CD4-positive, alpha-beta T cell treated with Interferon alpha-2 for 1 hour (primary cell): ENCODE measurements around the gene ATP8B3.

Experiments
- DNase-seq, 2 donors: peaks; one replicate each; pipeline ENCODE4 v3.0.0-alpha.2; 2020 to 2022

Gene ATP8B3

DNA sequence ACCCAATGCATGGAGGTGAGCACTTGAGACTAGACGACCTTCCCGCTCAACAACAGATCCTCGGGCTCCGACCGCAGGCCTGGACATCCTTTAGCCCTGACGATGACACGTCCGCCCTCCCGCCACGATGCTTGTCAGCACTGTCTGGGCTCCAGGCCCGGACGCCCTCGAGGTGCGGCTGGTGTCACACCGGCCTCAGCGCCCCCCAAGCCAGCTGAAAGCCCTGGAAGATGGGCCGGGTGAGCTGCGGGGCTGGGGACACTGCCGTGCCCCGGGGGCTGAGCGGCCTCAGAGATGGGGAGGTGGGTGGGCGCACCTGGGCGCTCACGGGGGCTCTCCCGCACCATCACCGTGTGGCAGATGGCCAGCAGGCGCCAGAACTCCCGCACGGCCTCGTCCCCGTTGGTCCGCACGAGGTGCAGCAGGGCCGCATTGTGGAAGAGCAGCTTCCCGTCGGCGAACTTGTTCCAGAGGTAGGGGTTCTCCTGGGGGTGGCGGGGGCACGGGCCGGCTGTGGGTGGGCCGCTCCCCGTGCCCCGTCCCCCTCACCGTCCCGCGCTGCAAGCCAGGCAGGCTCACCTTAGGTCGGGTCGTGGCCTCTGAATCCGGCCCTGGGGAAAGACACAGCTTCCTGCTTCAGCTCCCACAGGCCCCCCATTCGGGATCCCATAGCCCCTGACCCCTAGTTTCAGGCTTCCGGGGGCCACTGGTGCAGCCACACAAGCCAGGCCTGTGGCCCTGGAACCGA, 15.5 kb downstream of the ATP8B3 start:
- DNase-seq: no peak

DNA sequence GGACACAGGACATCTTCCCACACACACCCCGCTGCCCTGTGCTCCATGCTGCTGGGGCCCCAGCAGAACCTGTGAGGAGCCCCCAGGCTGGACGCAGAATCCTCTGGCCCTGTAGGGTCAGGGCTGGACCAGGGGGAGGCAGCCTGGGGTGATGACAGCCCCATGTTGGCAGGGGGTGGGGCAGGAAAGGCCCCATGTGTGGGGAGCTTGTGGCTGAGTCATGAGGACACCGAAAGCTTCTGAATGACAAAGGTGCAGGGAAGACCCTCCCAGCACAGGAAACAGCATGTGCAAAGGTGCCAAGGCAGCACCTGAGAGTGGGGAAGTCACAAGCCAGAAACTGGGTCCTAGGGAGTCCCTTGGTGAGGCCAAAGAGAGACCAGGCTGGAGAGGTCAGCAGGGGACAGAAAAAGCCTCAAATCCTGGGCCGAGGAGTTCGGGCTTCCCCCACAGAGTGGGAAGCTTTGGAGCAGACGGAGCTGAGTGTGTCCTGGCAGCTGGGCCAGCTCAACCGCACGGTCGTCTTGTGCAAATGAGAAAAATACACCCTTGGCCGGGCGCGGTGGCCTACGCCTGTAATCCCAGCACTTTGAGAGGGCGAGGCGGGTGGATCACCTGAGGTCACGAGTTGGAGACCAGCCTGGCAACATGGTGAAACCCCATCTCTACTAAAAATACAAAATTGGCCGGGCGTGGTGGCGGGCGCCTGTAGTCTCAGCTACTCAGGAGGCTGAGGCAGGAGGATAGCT, 17.5 kb downstream of the ATP8B3 start:
- DNase-seq: no peak

DNA sequence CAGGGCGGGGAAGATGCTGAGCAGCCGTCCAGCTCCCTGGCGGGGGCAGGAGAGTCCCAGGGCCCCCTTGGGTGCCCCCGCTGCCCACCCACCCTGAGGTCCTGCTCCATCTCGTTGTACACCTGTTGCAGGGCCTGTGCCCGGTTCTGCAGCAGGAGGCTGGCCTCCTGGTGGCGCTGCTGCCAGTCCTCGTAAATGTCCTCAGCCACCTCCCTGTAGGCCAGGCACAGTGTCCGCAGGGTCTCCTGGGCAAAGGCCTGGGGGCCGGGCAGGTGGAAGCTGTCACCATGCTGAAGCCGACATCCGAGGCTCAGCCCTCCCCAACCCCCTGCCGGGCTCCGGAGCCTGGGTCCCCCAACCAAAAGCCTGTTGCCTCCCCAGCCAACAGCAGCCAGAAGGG, 20.2 kb downstream of the ATP8B3 start:
- DNase-seq: no peak

DNA sequence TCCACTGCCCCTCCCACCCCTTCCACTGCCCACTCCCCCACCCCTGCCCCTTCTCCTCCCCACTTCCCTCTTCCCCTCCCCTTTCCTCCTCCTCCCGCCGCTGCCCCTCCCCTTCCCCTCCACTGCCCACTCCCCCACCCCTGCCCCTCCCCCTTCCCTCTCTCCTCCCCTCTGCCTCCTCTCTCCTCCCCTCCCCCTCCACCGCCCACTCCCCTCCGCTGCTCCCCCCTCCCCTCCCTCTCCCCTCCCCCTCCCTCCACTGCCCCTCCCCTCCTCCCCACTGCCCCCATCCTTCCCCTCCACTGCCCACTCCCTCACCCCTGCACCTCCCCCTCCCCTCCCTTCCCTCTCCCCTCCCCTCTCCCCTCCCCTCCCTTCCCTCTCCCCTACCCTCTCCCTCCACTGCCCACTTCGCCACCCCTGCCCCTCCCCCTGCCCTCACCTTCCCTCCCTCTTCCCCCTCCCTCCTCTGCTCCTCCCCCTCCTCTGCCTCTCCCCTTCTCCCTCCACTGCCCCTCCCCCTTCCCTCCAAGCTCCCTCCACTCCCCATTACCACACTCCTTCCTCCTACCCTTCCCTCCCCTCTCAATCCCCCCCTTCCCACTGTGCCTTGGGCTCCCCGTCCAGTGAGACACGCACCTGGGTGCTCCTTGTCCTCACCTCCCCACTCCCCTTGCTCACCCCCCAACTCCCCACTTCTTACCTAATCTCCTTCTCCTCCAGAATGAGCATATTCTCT, 21.9 kb downstream of the ATP8B3 start:
- no peak for DNase-seq

DNA sequence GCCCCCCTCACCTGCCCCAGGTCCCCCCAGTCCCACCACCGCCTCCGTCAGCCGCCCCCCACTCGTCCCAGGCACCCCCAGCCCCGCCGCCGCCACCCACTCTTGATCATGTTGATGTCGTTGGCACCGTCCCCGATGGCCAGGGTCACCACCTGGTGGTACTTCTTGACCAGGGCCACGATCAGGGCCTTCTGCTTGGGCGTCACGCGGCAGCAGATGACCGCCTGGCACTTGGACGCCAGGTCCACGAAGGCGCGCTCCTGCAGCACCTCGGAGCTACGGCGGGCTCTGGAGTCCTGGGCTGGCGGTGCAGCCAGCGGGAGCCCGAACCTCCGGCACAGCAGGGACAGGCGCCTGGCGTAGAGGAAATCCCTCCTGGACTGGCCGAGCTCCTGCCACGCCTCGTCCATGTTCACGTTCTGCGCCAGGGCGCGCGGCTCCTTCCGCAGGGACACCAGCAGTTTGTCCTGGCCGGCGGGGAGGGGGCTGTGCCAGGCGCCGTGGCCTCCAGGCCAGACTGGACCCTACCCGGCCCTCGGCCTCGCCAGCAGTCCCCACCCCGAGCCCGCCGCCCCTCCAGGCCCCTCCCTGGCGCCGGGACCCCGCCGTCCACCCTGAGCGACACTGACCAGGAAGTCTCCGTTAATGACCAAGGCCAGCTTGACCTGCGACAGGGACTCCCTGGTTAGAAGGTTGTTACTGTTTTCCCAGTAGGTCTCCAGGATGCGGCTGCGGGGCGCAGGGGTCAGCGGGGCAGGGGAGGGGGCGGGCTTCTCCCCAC, 22.6 kb downstream of the ATP8B3 start:
- no peak for DNase-seq

DNA sequence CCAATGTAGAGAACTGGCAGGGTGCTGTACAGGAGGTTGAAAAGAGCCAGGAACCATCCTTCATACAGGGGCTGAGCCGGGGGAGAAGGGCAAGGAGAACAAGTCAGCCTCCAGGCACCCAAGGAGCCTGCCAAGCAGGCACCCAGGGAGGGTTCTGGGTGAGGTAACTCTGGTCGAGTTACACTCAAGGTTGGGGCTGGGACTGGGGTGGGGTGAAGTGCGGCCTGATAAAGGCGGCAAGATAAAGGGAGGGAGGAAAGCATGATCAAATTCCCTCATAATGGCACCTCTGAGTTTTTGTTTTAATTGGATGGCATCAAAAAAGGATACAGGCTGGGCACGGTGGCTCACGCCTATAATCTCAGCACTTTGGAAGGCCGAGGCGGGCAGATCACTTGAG, 25.0 kb downstream of the ATP8B3 start:
- DNase-seq: no peak

DNA sequence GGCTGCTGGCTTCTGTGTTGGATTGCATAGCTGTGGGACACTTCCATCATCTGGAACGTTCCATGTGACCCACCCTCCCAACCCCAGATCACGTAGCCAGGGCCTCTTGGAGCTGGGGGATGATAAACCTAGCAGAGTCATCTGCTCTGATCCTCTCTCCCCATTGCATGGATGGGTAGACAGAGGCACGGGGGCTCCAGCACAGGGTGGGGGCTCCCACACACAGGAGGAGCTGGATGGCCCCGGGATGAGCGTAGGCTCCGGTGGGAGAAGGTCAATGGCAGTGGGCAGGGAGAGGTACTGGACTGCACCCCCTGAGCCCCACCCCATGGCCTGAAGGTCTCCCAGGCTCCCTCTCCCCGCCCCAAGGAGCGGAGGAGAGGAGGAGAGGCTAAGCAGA, 25.4 kb downstream of the ATP8B3 start:
- DNase-seq: no peak

DNA sequence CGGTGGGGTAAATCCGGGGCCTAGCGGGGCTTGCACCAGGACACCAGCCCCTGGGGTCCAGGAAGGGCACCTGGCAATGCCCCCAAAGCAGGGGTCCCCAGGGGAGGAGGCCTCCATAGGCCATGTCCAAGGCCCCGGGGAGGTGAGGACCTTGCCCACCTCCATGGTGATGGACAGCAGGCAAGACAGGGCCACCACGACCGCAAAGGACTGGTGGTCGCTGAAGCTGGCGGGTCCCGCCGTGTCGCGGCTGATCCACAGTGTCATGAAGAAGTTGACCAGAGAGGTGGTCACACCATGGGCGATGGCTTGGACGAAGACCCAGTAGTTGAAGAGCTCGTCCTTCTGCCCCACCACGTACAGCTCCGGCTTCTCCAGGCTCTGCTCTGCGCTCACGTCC, 26.8 kb downstream of the ATP8B3 start:
- DNase-seq: no peak

DNA sequence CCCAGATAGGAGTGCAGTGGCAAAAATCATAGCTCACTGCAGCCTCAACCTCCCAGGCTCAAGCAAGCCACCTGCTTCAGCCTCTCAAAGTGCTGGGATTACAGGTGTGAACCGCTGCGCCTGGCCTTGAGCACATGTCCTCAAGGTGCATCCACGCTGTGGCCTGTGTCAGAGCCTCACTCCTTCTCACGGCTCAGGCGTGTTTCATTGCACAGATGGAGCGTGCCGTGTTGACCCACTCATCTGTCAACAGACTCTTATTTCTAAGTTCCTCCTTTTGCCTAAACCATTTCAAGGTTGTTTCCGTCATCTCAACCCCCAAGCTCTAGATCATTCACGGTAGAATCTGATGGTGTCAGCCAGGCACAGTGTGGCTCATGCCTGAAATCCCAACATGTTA, 28.2 kb downstream of the ATP8B3 start:
- DNase-seq: no peak

DNA sequence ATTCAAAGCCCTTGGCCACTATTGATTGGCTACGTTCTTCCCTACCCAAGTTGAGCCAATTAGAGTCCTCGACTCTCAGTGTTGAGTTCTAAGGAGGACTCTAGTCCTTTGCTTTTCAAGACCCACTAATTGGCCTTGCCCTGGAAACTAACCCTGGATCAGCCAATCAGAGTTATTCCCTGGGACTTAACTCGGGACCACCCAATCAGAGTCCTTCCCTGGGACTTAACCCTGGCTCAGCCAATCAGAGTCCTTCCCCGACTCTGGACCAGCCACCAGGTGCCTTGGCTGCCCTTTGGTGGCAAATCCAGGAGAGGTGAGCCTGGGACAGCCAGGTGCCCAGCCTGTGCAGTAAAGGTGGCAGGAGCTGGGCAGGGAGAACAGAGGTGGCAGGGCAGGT, 28.7 kb downstream of the ATP8B3 start:
- DNase-seq: no peak

DNA sequence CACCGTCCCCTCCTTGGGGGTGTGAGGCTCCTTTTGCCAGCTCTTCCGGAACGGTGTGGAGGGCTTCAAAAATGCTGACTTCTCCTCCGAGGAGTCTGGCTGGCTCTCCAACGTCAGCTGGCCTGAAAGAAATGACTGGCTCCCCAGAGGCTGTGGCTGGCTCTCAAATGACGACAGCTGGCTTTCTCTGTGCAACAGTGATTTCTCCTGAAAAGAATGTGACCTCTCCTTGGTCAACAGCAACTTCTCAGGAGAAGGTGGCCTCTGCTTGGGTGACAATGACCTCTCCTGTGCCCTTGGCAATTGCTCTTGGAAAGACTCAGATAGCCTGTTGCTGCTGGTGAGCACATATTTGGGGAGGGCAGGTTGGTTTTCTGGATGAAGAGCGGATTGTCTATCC, 29.6 kb downstream of the ATP8B3 start:
- DNase-seq: no peak

DNA sequence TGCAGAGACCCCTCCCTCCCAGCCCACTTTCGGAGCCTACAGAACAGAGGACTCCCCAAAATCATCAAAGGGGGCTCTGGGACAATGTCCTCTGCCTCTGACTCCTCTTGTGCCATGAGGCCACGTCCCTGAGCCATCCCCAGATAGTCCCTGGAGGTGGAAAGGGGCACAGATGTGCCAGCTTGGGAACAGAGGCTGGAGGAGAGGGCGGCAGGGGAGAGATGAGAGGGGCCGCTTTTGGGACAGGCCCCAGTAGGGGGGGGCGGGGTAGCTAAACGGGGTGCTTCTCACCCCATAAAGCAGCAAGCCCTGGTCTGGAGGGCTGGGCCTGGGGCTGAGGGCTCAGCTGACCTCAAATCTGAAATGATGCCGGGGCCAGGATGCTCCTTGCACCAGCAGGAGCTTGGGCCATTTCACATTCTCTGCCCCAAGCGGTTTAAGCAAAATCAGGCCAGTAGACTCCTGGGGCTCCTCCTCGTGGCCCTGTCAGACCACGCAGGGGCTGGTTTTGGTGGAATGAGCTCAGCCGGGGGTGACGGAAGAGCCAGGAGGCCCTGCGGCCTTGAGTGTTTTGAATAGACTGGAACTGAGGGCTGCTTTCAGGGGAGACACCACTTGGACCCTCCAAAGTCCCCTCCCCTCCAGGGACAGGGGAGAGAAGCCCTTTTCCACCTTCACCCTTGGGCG, 31.7 kb downstream of the ATP8B3 start:
- no peak for DNase-seq

DNA sequence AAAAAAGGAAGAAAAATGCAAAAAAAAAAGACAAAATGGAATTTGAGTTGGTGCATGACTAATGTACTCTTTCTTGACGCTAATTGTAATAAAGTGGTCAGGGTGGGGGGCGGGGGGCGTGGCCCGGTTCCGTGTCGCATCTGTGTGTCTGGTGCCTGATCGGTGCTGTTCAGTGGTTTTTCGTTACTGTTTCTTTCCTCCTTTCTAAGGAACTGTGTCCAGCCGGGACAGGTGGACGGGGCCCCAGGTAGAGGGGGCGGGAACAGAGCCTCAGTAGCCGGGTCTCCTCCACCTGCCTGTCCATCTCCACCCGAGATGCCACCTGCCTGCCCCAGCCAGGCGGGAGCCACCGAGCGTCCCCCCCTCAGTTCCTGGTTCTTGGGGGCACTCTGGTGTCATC, 32.5 kb downstream of the ATP8B3 start:
- DNase-seq: no peak

DNA sequence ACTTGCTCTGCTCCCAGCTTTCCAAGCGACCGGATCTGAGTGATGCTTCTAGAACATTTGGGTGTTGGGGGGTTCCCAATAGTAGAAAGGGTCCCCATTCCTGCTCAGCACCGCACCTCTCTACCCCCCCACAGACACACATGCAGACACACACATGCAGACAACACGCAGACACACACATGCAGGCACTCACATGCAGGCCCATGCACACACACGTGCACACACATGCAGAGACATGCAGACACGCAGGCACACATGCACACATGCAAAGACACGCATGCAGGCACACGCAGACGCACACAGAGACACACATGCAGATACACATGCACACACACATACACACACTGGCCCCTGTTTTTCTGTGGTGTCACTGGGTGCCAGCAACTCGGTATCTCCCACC, 34.9 kb downstream of the ATP8B3 start:
- no peak for DNase-seq

DNA sequence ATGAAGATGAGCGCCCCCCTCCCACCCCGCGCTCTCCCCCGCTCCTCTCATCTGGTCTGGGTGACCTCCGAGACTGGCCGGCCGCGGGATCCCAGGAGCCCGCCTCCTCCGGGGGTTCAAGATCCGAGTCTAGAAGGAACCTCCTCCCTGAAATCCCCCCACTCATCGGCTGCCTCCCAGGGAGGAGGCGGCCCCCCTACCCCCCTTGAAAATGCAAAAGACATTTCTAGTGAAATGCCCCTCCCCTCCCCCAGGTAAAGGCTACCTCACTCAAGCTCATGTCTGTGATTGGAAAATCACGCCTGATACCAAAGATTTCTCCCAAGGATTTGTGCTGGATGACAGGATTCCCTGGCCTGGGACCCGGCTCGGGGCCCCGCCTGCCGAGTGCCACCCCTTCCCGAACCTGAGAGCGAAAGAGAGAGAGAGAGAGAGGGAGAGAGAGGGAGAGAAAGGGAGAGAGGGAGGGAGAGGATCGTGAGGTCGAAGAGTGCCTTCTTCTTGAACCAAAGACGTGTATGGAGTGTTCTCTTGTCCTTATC, 35.4 kb downstream of the ATP8B3 start:
- no peak for DNase-seq

DNA sequence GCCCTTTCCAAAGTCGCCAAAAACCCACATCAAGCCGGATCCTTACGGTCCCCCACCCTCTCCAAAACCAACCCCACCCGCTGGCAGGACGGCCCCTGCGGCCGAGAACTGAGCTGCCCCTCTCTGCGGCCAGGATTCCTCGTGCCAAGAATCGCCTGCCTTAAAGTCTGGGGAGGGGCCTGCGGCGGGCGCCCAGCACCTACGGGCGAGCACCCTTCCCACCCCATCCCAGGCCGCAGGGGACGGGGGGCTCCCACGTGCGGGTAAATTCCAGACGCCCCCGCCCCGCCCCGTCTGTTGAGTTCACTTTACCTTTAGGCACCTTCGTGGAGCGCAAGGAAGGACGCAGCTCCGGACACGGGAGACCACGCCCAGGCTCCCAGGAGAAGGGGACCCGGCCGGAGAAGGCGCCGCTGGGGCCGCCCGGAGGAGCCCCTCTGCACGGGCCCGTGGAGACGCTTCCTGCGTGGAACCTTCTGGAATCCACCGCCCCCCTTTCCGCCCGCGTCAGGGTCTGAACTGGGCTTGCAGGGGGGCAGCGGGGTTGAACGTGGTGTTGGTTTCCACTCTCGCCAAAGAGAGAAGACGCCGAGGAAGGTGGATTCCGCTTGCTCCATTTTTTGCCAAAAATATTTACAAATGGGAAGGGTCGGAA, 36.0 kb downstream of the ATP8B3 start:
- no peak for DNase-seq

DNA sequence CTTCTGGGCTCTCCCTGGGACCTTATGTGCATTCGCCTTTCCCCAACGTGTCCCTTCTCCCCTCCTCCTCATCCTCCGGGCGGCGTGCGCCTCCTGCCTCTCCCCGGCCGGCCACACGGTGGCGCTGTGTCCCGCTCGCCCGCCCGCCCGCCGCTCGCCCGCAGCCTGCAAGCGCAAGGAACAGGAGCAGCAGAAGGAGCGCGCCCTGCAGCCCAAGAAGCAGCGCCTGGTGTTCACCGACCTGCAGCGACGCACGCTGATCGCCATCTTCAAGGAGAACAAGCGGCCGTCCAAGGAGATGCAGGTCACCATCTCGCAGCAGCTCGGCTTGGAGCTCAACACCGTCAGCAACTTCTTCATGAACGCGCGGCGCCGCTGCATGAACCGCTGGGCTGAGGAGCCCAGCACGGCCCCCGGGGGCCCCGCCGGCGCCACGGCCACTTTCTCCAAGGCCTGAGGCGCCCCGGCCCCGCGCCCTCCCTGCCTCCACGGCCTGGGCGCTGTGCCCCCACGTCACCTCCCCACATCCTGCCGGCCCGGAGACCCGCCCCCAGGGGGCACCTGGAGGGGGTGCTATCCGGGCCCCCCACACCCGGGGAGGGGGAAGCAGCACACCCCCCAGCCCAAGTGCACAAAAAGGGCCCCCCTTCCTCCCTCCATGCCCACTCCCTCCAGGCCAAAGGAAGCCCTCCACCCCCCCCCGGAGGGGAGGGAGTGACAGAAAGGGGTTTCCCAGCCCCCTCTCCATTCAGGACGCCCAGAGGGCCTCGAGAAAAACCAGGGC, 36.9 kb downstream of the ATP8B3 start:
- peak in 1 of 2 donors; percentile 10 for DNase-seq

DNA sequence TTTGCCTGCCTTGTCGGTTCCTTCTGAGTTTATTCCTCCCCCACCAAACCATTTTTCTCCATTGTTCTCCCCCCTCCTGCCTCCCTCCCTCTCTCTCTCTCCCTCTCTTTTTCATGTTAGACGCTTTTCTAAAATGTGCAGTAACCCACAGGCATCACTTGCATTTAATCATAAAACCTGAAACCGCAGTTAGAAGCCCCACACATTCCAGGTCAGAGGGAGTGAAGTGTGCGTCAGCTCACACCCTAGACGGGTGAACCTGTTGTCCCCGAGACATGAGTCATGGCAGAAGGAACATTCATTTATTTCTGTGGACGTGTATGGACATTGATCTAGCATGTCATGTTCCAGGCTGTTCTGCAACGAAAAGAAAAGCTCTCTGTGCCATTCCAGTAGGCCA, 38.9 kb downstream of the ATP8B3 start:
- DNase-seq: no peak

DNA sequence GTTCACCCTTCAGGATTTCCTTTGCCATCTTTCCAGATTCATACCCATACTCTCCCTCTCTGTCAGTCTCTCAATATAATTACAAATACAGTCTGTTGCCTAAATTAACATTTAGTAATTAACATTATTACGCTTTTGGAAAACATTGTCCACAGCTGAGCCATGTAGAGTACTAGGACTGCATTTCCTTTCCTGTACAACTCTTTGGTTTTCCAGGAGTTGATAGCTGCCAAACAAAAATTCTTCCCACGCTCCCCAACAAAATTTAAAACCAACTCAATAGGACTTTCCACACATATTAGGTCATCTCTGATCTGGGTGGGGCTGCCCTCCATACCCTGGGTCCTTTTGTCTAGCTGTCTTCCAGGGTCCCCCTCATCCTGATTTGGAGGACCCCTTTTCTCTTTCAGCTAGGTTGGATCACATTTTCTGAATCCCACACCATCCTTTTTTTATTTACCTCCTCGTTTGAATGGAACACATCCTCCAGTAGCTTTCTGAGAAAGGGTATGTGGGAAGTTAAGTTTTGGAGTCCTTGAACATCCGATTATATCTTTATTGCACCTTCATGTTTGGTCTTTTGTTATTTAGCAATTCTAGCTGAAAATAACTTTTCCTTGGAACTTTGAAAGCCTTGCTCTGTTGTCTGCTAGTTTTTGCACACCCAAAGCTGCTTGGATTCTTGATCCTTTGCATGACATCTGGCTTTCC, 41.1 kb downstream of the ATP8B3 start:
- DNase-seq: no peak

DNA sequence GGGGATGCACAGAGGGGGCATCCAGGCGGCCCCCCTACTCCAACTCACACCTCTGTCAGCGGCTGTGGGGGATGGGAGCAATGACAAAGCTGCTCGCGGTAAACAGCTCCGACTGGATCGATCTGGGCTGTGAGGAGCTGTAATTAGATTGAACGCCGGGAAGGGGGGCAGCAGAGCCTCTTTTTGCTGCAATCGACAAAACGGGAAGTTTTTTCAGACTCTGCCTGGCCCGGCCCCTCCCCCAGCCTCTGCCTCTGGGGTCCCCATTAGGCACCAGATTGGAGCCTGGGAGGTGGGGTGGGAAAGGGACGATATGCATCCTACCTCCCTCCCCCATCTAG, 42.5 kb downstream of the ATP8B3 start:
- DNase-seq: no peak
